GM12878 (cell line): ENCODE results near the gene FAM229A. TPM values are rescaled to one million over a fixed set of nuclear protein-coding genes. Genes with fewer than 3 reads are reported as not detected.

ENCODE experiments used
- ATAC-seq: fragments of 200-7000 bp; cut with Tn5 transposase; 3 replicates; pipeline ENCODE4 v1.9.1; 2020; ENCODE audit warnings: mild to moderate bottlenecking, moderate library complexity
- Bru-seq: library from RNA; stranded (reverse); fragments of 400-500 nt; gene quantifications from one replicate; lab custom pipeline; 2021; lab: Mats Ljungman, UMichigan
- BruChase-seq, 2 experiments: library from RNA; stranded (reverse); fragments of 400-500 nt; gene quantifications; one replicate each; lab custom pipeline; 2021; lab: Mats Ljungman, UMichigan
- BruUV-seq: library from RNA; stranded (reverse); fragments of 400-500 nt; replicated peaks from 2 replicates; lab custom pipeline; 2021; lab: Mats Ljungman, UMichigan
- CTCF ChIA-PET: fragments of 300-600 bp; sonication (Branson Sonifier 250); formaldehyde crosslinking; extraction: SDS; loops from one replicate; lab custom pipeline; 2021; ENCODE audit warnings: inconsistent platforms; lab: Yijun Ruan, JAX
- POLR2A ChIA-PET: fragments of 350-600 bp; formaldehyde crosslinking; extraction: SDS; loops from one replicate; lab custom pipeline; 2021; ENCODE audit warnings: inconsistent platforms; lab: Charles Lee
- RAD21 ChIA-PET: fragments of 300-600 bp; sonication (Branson Sonifier 250); formaldehyde crosslinking; loops from one replicate; lab custom pipeline; 2023; ENCODE audit warnings: antibody characterized with exemption; ENCODE audit not compliant: unreplicated experiment; lab: Charles Lee
- SMC1A ChIA-PET: fragments of 300-600 bp; sonication (Branson Sonifier 250); formaldehyde crosslinking; loops from one replicate; lab custom pipeline; 2023; ENCODE audit not compliant: unreplicated experiment, uncharacterized antibody; lab: Charles Lee
- DNase-seq: peaks from one replicate; pipeline ENCODE4 v3.0.0-alpha.2; 2011; ENCODE audit warnings: low read depth, low spot score
- FAIRE-seq: peaks from 3 replicates; lab custom pipeline; 2011; peaks lifted over from hg19 to GRCh38; lab: Jason Lieb, UNC
- H2AFZ ChIP-seq: 2 replicates; pipeline ENCODE4 v1.6.0; 2011; ENCODE audit warnings: low read depth, low read length, control low read depth; ENCODE audit not compliant: control insufficient read depth
- H3K27ac ChIP-seq: 2 replicates; pipeline ENCODE4 v1.5.1; 2011; ENCODE audit warnings: control low read depth; ENCODE audit not compliant: control insufficient read depth, insufficient read depth
- H3K27me3 ChIP-seq, 2 experiments: replicated peaks in 1 of 2; 2 replicates each; pipeline versions ENCODE4 v1.6.0 to v1.6.1; 2011; ENCODE audit warnings: low read length in 1 of 2; ENCODE audit not compliant: control insufficient read depth in 2 of 2, insufficient read depth in 2 of 2
- H3K36me3 ChIP-seq, 2 experiments: 2 replicates each; pipeline ENCODE4 v1.5.1; 2011; ENCODE audit warnings: low read length in 1 of 2; ENCODE audit not compliant: control insufficient read depth in 2 of 2, insufficient read depth in 2 of 2
- H3K4me1 ChIP-seq: 2 replicates; pipeline ENCODE4 v1.6.1; 2011; ENCODE audit warnings: mild to moderate bottlenecking, low read length, moderate library complexity, mixed read lengths; ENCODE audit not compliant: control insufficient read depth, insufficient read depth
- H3K4me2 ChIP-seq: 2 replicates; pipeline ENCODE4 v1.6.0; 2011; ENCODE audit warnings: control low read depth; ENCODE audit not compliant: control insufficient read depth, insufficient read depth
- H3K4me3 ChIP-seq: fragments of 200-600 bp; sonication (generic); 2 replicates; pipeline ENCODE4 v1.5.1; 2016
- H3K79me2 ChIP-seq: 2 replicates; pipeline ENCODE4 v1.6.0; 2011; ENCODE audit warnings: low read length; ENCODE audit not compliant: control insufficient read depth, insufficient read depth
- H3K9ac ChIP-seq: 2 replicates; pipeline ENCODE4 v1.8.0; 2011; ENCODE audit warnings: low read length, control low read depth, mixed read lengths; ENCODE audit not compliant: control insufficient read depth, insufficient read depth
- H3K9me3 ChIP-seq: replicated peaks from 3 replicates; pipeline ENCODE4 v1.5.1; 2011; ENCODE audit warnings: mild to moderate bottlenecking, low read length; ENCODE audit not compliant: control insufficient read depth, insufficient read depth
- H4K20me1 ChIP-seq: 2 replicates; pipeline ENCODE4 v1.6.0; 2011; ENCODE audit not compliant: control insufficient read depth, insufficient read depth
- CEBPZ ChIP-seq: fragments of 150-350 bp; IDR thresholded peaks from 2 replicates; pipeline ENCODE4 v1.6.1; 2016; ENCODE audit warnings: low read depth, low read length
- KDM1A ChIP-seq: fragments of 200-600 bp; sonication (generic); IDR thresholded peaks from 2 replicates; pipeline ENCODE4 v1.6.1; 2016; ENCODE audit warnings: borderline replicate concordance
- NFIC ChIP-seq: IDR thresholded peaks from 2 replicates; pipeline ENCODE4 v1.6.1; 2012; ENCODE audit warnings: low read depth, mild to moderate bottlenecking, inconsistent platforms, low read length, moderate library complexity
- RUNX3 ChIP-seq: IDR thresholded peaks from 2 replicates; pipeline ENCODE4 v1.6.1; 2012; ENCODE audit warnings: low read length, inconsistent platforms
- SMAD1 ChIP-seq: fragments of 450-650 bp; IDR thresholded peaks from 2 replicates; pipeline ENCODE4 v1.6.1; 2018; ENCODE audit warnings: mild to moderate bottlenecking, low read depth; ENCODE audit not compliant: partially characterized antibody
- SUPT20H ChIP-seq: IDR thresholded peaks from 2 replicates; pipeline ENCODE4 v1.6.1; 2011; ENCODE audit warnings: low read depth, mild to moderate bottlenecking, low read length, moderate library complexity, borderline replicate concordance; ENCODE audit not compliant: control insufficient read depth
- WGBS: methylation state at CpG from one replicate; pipeline ENCODE4 v1.1.6; 2016; ENCODE audit warnings: low lambda C conversion rate; ENCODE audit not compliant: insufficient replicate concordance, insufficient coverage; ENCODE audit errors: missing lambda C conversion rate; 5-methylcytosine and 5-hydroxymethylcytosine counted together
- in situ Hi-C: fragments of 300-500 bp; cut with MboI; formaldehyde crosslinking; loops from 9 replicates; pipeline ENCODE4 v1.14.3; 2018; ENCODE audit warnings: mixed read lengths
- intact Hi-C: fragments of 100-400 bp; cut with micrococcal nuclease; formaldehyde crosslinking; loops from one replicate; pipeline ENCODE4 v1.14.2; 2022; ENCODE audit not compliant: unreplicated experiment
- long read RNA-seq, 2 experiments: library from polyadenylated mRNA; unstranded; transcript quantifications; one replicate each; pipeline ENCODE4 v2.0.0, GENCODE V29; 2019 to 2020
- polyA minus RNA-seq, 3 experiments: library from RNA; depleted of rRNA, polyadenylated mRNA; stranded (reverse); fragments of >200 nt; gene quantifications; 2 replicates each; pipeline ENCODE4 v1.2.3, GENCODE V29; 2011
- polyA plus RNA-seq, 11 experiments: library from polyadenylated mRNA; depleted of rRNA in 4 of 11; unstranded in 6 of 11; stranded (reverse) in 5 of 11; fragments of >200 nt; fragmentation: Nextera tagmentation in 4 of 11; fragmentation: Illumina TruSeq in 1 of 11; extraction: Ambion mirVana in 4 of 11; extraction: Trizol in 1 of 11; gene quantifications; 1 replicate in 1 of 11; 2 replicates in 10 of 11; pipeline versions ENCODE4 v1.2.1 to v1.2.3, GENCODE V29; 2011 to 2016; ENCODE audit warnings: inconsistent platforms in 2 of 11, missing spikeins in 2 of 11, low read depth in 1 of 11
- total RNA-seq, 4 experiments: library from RNA; depleted of rRNA in 3 of 4; stranded (reverse); fragments of >200 nt in 3 of 4; fragmentation: Illumina TruSeq in 1 of 4; extraction: Trizol in 1 of 4; gene quantifications; 2 replicates each; pipeline versions ENCODE4 v1.2.1 to v1.2.3, GENCODE V29; 2013 to 2021
- TF ChIP-seq, protein P1 (sequence below): IDR thresholded peaks from 2 replicates; pipeline ENCODE4 v1.6.1; 2011; ENCODE audit warnings: borderline replicate concordance, low read depth, mild to moderate bottlenecking, moderate library complexity, low read length; ENCODE audit not compliant: insufficient read depth, poor library complexity, severe bottlenecking
- TF ChIP-seq, protein P2 (sequence below): fragments of 450-650 bp; conservative IDR thresholded peaks from 2 replicates; pipeline ENCODE4 v1.6.1; 2017; ENCODE audit warnings: mild to moderate bottlenecking, moderate library complexity

The FAM229A gene
- total RNA-seq (2013; cell fraction: nucleolus; rRNA removed), result 18.1 and 20.0 TPM in 2 replicates
- total RNA-seq (2014; rRNA removed), result 1.4 and 2.1 TPM in 2 replicates
- 1.2 and 1.3 TPM in 2 replicates for total RNA-seq (2014; rRNA removed; fragmentation: Illumina TruSeq; extraction: Trizol)
- total RNA-seq (2021), result 3.1 and 5.1 TPM in 2 replicates
- 2.6 TPM for polyA plus RNA-seq (2011; ENCODE audit: low read depth)
- polyA plus RNA-seq (2011; rRNA removed), result 4.0 and 5.3 TPM in 2 replicates
- 3.2 and 4.8 TPM in 2 replicates for polyA plus RNA-seq (2011; cell fraction: cytosol; rRNA removed)
- 34.5 and 36.3 TPM in 2 replicates for polyA plus RNA-seq (2011; cell fraction: nucleus; rRNA removed)
- polyA plus RNA-seq (2012), result 5.5 and 10.1 TPM in 2 replicates
- 2.6 and 2.9 TPM in 2 replicates for polyA plus RNA-seq (2014; fragmentation: Illumina TruSeq; extraction: Trizol)
- under 1 TPM in 1 of 2 experiments, not detected in 1; 0.02 TPM for polyA plus RNA-seq (2014; fragmentation: Nextera tagmentation; extraction: Ambion mirVana)
- 4.5 and 5.3 TPM in 2 replicates for polyA plus RNA-seq (2014; rRNA removed)
- polyA plus RNA-seq (2016; fragmentation: Nextera tagmentation; extraction: Ambion mirVana), result 1 to 10 TPM in 1 of 2 experiments, under 1 TPM in 1; 0.25 to 1.2 TPM
- polyA minus RNA-seq (2011; rRNA and poly(A)+ RNA removed), result 2.3 and 3.1 TPM in 2 replicates
- polyA minus RNA-seq (2011; cell fraction: cytosol; rRNA and poly(A)+ RNA removed), result 0.67 and 1.7 TPM in 2 replicates
- 3.0 and 8.3 TPM in 2 replicates for polyA minus RNA-seq (2011; cell fraction: nucleus; rRNA and poly(A)+ RNA removed)
- percentile 53 among the genes with signal in this experiment for Bru-seq, nascent RNA
- BruChase-seq, experiment 1, labeled RNA remaining after a 6-hour chase, result percentile 87 among the genes with signal in this experiment
- percentile 78 among the genes with signal in this experiment for BruChase-seq, experiment 2, labeled RNA remaining after a 2-hour chase
- long read RNA-seq, experiment 1, result 0 reads
- long read RNA-seq, experiment 2, result 0 reads

GRCh38 chr1:32362474-32363313 lies at the start of gene FAM229A, which contains the start of gene TSSK3:
Gene FAM229A (minus strand): TSS chr1:32362485. CDS start chr1:32362091, 394 bp downstream.
Gene TSSK3 (plus strand): TSS chr1:32362539. CDS start chr1:32362702, 163 bp downstream.
- H3K27ac ChIP-seq, result no peak within 1 kb of the TSS
- H3K79me2 ChIP-seq, result no peaks in the 10 kb centered on the region
- in situ Hi-C loops (no loop called here), intact Hi-C loops (no loop called here)
- WGBS, result 84% methylated on average over 17 of the region's 17 CpGs
- no peaks in the 10 kb centered on the region for H3K9me3 ChIP-seq
- SMC1A ChIA-PET, result no interaction called here
- H3K27me3 ChIP-seq, result no peaks in the 10 kb centered on the region
- CTCF ChIA-PET, result interaction anchor here (1.0 kb wide), 1 partner anchor 45 kb away, joined by 3 read pairs; no protein-coding TSS in a partner anchor
- RAD21 ChIA-PET, result no interaction called here
- peak within 1 kb of the TSS; percentile 72 for H3K4me2 ChIP-seq
- FAIRE-seq, result no peak
- BruUV-seq, result no TSS peak
- POLR2A ChIA-PET, result no interaction called here
- no peaks in the 10 kb centered on the region for H4K20me1 ChIP-seq
- no peak within 1 kb of the TSS for H3K4me3 ChIP-seq
- no peak within 1 kb of the TSS for H2AFZ ChIP-seq
- no peak within 1 kb of the TSS for H3K9ac ChIP-seq
- DNase-seq, result no peak
- no peak for ATAC-seq
- peaks cover 7% of the 10 kb centered on the region for H3K4me1 ChIP-seq
- peaks cover 0 to 4% of the 10 kb centered on the region in 2 experiments; a peak in 3 of 4 replicates for H3K36me3 ChIP-seq
- TF ChIP-seq SMAD1, result no peak
- TF ChIP-seq, protein P1, sequence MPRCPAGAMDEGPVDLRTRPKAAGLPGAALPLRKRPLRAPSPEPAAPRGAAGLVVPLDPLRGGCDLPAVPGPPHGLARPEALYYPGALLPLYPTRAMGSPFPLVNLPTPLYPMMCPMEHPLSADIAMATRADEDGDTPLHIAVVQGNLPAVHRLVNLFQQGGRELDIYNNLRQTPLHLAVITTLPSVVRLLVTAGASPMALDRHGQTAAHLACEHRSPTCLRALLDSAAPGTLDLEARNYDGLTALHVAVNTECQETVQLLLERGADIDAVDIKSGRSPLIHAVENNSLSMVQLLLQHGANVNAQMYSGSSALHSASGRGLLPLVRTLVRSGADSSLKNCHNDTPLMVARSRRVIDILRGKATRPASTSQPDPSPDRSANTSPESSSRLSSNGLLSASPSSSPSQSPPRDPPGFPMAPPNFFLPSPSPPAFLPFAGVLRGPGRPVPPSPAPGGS, result no peak
- no peak for TF ChIP-seq SUPT20H
- no peak for TF ChIP-seq RUNX3
- TF ChIP-seq, protein P2, sequence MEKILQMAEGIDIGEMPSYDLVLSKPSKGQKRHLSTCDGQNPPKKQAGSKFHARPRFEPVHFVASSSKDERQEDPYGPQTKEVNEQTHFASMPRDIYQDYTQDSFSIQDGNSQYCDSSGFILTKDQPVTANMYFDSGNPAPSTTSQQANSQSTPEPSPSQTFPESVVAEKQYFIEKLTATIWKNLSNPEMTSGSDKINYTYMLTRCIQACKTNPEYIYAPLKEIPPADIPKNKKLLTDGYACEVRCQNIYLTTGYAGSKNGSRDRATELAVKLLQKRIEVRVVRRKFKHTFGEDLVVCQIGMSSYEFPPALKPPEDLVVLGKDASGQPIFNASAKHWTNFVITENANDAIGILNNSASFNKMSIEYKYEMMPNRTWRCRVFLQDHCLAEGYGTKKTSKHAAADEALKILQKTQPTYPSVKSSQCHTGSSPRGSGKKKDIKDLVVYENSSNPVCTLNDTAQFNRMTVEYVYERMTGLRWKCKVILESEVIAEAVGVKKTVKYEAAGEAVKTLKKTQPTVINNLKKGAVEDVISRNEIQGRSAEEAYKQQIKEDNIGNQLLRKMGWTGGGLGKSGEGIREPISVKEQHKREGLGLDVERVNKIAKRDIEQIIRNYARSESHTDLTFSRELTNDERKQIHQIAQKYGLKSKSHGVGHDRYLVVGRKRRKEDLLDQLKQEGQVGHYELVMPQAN, result no peak
- no peak for TF ChIP-seq KDM1A
- TF ChIP-seq CEBPZ, result no peak
- no peak for TF ChIP-seq NFIC
